ENCODE measurements around the gene REL. TPM values are rescaled to one million over a fixed set of nuclear protein-coding genes. Genes with fewer than 3 reads are reported as not detected.
A peak's percentile ranks its signal among the peaks of the same experiment; 100 is the strongest.
"Not testable (repeated sequence)": the region's sequence is repeated elsewhere in the genome, so short reads cannot be mapped to it uniquely, and the experiment has no call there.

Gene REL
- total and polyA plus RNA-seq, 3 experiments from 2014 or later: 25.4 to 47.6 (median 45.6) TPM

GRCh38 chr2:60899230-60899891 is 18.0 kb downstream of the REL start:
- Mint-ChIP-seq H3K36me3 (peaks cover 11 to 79% (median 19%) of the 10 kb centered on the region in 3 donors), H3K9me3 (no peaks in the 10 kb centered on the region), H3K4me3 (peak overlapping the region in 2 of 7 donors; percentile 15 to 77), H3K4me1 (peaks cover 18 to 37% (median 28%) of the 10 kb centered on the region in 3 donors), H3K27me3 (no peaks in the 10 kb centered on the region), H3K27ac (peak overlapping the region; percentile 4 to 93 (median 49))
- no peaks in the 10 kb centered on the region for H3K27me3 ChIP-seq (ENCODE audit: insufficient read depth, low read length, poor library complexity, severe bottlenecking)
- no peak for DNase-seq
- ChIA-PET POLR2A (no interaction called here), CTCF (no interaction called here)
- H3K36me3 ChIP-seq (ENCODE audit: insufficient read depth, low read length): peaks cover 16% of the 10 kb centered on the region
- no peak overlapping the region for H3K27ac ChIP-seq (ENCODE audit: low read depth, low read length)
- H3K4me1 ChIP-seq (ENCODE audit: insufficient read depth, low read length): no peaks in the 10 kb centered on the region
- no peak overlapping the region for H3K4me3 ChIP-seq (ENCODE audit: low read length)
- no peaks in the 10 kb centered on the region for H3K9me3 ChIP-seq (ENCODE audit: low read length)

GRCh38 chr2:60899892-60900249 is 18.5 kb downstream of the REL start:
- CTCF ChIA-PET: no interaction called here
- no peak overlapping the region for H3K4me3 Mint-ChIP-seq
- Histone ChIP-seq H3K9me3 (ENCODE audit: low read length) (no peaks in the 10 kb centered on the region), H3K27ac (ENCODE audit: low read depth, low read length) (no peak overlapping the region), H3K4me3 (ENCODE audit: low read length) (no peak overlapping the region), H3K36me3 (ENCODE audit: insufficient read depth, low read length) (peaks cover 14% of the 10 kb centered on the region), H3K4me1 (ENCODE audit: insufficient read depth, low read length) (no peaks in the 10 kb centered on the region), H3K27me3 (ENCODE audit: insufficient read depth, low read length, poor library complexity, severe bottlenecking) (no peaks in the 10 kb centered on the region)
- H3K27ac Mint-ChIP-seq: peak overlapping the region in 6 of 8 donors; percentile 2 to 84 (median 56)
- no peaks in the 10 kb centered on the region for H3K9me3 Mint-ChIP-seq
- POLR2A ChIA-PET: no interaction called here
- H3K27me3 Mint-ChIP-seq: no peaks in the 10 kb centered on the region
- peaks cover 8 to 79% (median 16%) of the 10 kb centered on the region in 3 donors for H3K36me3 Mint-ChIP-seq
- H3K4me1 Mint-ChIP-seq: peaks cover 16 to 35% (median 25%) of the 10 kb centered on the region in 3 donors
- no peak for DNase-seq

- DNase-seq; H3K27me3 Mint-ChIP-seq; H3K27ac ChIP-seq (ENCODE audit: low read depth, low read length); H3K4me3 Mint-ChIP-seq; H3K9me3 Mint-ChIP-seq; CTCF ChIA-PET; H3K4me1 ChIP-seq (ENCODE audit: insufficient read depth, low read length); H3K27me3 ChIP-seq (ENCODE audit: insufficient read depth, low read length, poor library complexity, severe bottlenecking); H3K9me3 ChIP-seq (ENCODE audit: low read length); POLR2A ChIA-PET; H3K36me3 ChIP-seq (ENCODE audit: insufficient read depth, low read length); H3K27ac Mint-ChIP-seq; H3K4me3 ChIP-seq (ENCODE audit: low read length): not testable (repeated sequence)
- H3K36me3 Mint-ChIP-seq: peaks cover 11 to 85% (median 21%) of the 10 kb centered on the region in 3 donors
- peaks cover 20 to 42% (median 33%) of the 10 kb centered on the region in 3 donors for H3K4me1 Mint-ChIP-seq
These were observed 19.9 kb downstream of the REL start for GRCh38 chr2:60901296-60901695.

- H3K27ac ChIP-seq (ENCODE audit: low read depth, low read length); H3K9me3 ChIP-seq (ENCODE audit: low read length); DNase-seq; H3K4me3 ChIP-seq (ENCODE audit: low read length); CTCF ChIA-PET; H3K27me3 Mint-ChIP-seq; H3K4me3 Mint-ChIP-seq; H3K4me1 ChIP-seq (ENCODE audit: insufficient read depth, low read length); H3K9me3 Mint-ChIP-seq; H3K36me3 ChIP-seq (ENCODE audit: insufficient read depth, low read length); H3K27me3 ChIP-seq (ENCODE audit: insufficient read depth, low read length, poor library complexity, severe bottlenecking); POLR2A ChIA-PET: not testable (repeated sequence)
- Mint-ChIP-seq H3K36me3 (peaks cover 3 to 66% (median 15%) of the 10 kb centered on the region in 3 donors), H3K4me1 (peaks cover 8 to 20% (median 13%) of the 10 kb centered on the region in 3 donors), H3K27ac (peak overlapping the region in 6 of 8 donors; percentile 1 to 90 (median 38))
These were observed 24.5 kb downstream of the REL start for GRCh38 chr2:60905867-60906266.

GRCh38 chr2:60906395-60906794 is 25.0 kb downstream of the REL start:
- CTCF ChIA-PET: no interaction called here
- no peaks in the 10 kb centered on the region for H3K9me3 ChIP-seq (ENCODE audit: low read length)
- peak overlapping the region in 3 of 8 donors; percentile 3 to 41 (median 25) for H3K27ac Mint-ChIP-seq

DNA sequence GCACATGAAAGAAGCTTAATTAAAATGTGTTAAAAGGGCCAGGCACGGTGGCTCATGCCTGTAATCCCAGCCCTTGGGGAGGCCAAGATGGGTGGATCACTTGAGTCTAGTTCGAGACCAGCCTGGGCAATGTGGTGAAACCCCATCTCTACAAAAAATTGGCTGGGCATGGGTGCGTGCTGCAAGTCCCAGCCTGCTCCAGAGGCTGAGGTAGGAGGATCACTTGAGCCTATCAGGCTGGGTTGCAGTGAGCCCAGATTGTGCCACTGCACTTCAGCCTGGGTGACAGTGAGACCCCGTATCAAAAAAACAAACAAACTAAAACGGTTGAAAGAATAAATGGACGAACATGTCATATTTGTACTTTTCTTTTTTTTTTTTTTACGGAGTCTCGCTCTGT is 26.0 kb downstream of the REL start:
- no peak for DNase-seq
- Histone ChIP-seq H3K36me3 (ENCODE audit: insufficient read depth, low read length) (no peaks in the 10 kb centered on the region), H3K4me3 (ENCODE audit: low read length) (no peak overlapping the region), H3K27ac (ENCODE audit: low read depth, low read length) (no peak overlapping the region), H3K4me1 (ENCODE audit: insufficient read depth, low read length) (no peaks in the 10 kb centered on the region), H3K9me3 (ENCODE audit: low read length) (no peaks in the 10 kb centered on the region), H3K27me3 (ENCODE audit: insufficient read depth, low read length, poor library complexity, severe bottlenecking) (no peaks in the 10 kb centered on the region)
- no peak overlapping the region for H3K4me3 Mint-ChIP-seq
- H3K4me1 Mint-ChIP-seq: peaks cover 4 to 18% (median 13%) of the 10 kb centered on the region in 3 donors
- ChIA-PET POLR2A (interaction anchor here (0.6 kb wide), 1 partner anchor 201 kb away, joined by 4 read pairs; no protein-coding TSS in a partner anchor), CTCF (no interaction called here)
- no peaks in the 10 kb centered on the region for H3K27me3 Mint-ChIP-seq
- H3K27ac Mint-ChIP-seq: no peak overlapping the region
- peaks cover 3 to 57% (median 10%) of the 10 kb centered on the region in 3 donors for H3K36me3 Mint-ChIP-seq
- no peaks in the 10 kb centered on the region for H3K9me3 Mint-ChIP-seq

More at GRCh38 chr2:60906395-60906794, 25.0 kb downstream of the REL start:
- POLR2A ChIA-PET: no interaction called here
- Mint-ChIP-seq H3K4me3 (peak overlapping the region in 1 of 7 donors; percentile 2), H3K36me3 (peaks cover 3 to 63% (median 12%) of the 10 kb centered on the region in 3 donors), H3K27me3 (no peaks in the 10 kb centered on the region), H3K9me3 (no peaks in the 10 kb centered on the region), H3K4me1 (peaks cover 8 to 20% (median 13%) of the 10 kb centered on the region in 3 donors)
- DNase-seq: no peak
- Histone ChIP-seq H3K4me1 (ENCODE audit: insufficient read depth, low read length) (no peaks in the 10 kb centered on the region), H3K27me3 (ENCODE audit: insufficient read depth, low read length, poor library complexity, severe bottlenecking) (no peaks in the 10 kb centered on the region), H3K27ac (ENCODE audit: low read depth, low read length) (no peak overlapping the region), H3K36me3 (ENCODE audit: insufficient read depth, low read length) (no peaks in the 10 kb centered on the region), H3K4me3 (ENCODE audit: low read length) (no peak overlapping the region)

- H3K9me3 ChIP-seq (ENCODE audit: low read length): no peaks in the 10 kb centered on the region
- no peak overlapping the region for H3K27ac ChIP-seq (ENCODE audit: low read depth, low read length)
- H3K4me1 ChIP-seq (ENCODE audit: insufficient read depth, low read length): no peaks in the 10 kb centered on the region
- CTCF ChIA-PET: no interaction called here
- no peaks in the 10 kb centered on the region for H3K27me3 Mint-ChIP-seq
- H3K4me1 Mint-ChIP-seq: peaks cover 0 to 3% (median 0%) of the 10 kb centered on the region in 3 donors
- no peaks in the 10 kb centered on the region for H3K27me3 ChIP-seq (ENCODE audit: insufficient read depth, low read length, poor library complexity, severe bottlenecking)
- POLR2A ChIA-PET: no interaction called here
- H3K36me3 ChIP-seq (ENCODE audit: insufficient read depth, low read length): peaks cover 31% of the 10 kb centered on the region
- peak overlapping the region in 4 of 8 donors; percentile 8 to 89 (median 58) for H3K27ac Mint-ChIP-seq
- no peaks in the 10 kb centered on the region for H3K9me3 Mint-ChIP-seq
- H3K4me3 Mint-ChIP-seq: no peak overlapping the region
- DNase-seq: no peak
- peaks cover 29 to 53% (median 39%) of the 10 kb centered on the region in 3 donors for H3K36me3 Mint-ChIP-seq
- H3K4me3 ChIP-seq (ENCODE audit: low read length): no peak overlapping the region
These were observed 44.8 kb downstream of the REL start for GRCh38 chr2:60925994-60926740.

Measured in CD8-positive, alpha-beta memory T cell (primary cell).